ENCODE measurements around the gene KRT26.

DNA sequence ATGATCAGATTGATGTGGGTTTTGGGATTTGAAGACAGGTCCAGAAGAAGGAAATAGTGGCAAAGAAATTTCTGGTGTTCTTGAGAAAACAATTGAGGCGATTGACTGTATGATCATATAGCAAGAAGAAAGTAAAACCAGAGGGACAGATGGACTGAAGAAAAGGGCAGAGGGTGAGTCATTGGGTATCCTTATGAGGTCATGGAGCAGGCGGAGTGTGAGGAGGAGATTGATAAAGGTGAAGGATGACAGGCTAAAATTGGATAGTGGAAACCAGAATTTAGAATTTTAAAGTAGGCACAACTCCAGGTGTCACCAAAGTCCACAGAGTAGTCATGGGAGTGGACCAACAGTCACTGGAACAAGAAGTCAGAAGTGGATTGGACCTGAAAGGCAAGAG, 29.2 kb upstream of the KRT26 start:
- TF ChIP-seq, protein P1, sequence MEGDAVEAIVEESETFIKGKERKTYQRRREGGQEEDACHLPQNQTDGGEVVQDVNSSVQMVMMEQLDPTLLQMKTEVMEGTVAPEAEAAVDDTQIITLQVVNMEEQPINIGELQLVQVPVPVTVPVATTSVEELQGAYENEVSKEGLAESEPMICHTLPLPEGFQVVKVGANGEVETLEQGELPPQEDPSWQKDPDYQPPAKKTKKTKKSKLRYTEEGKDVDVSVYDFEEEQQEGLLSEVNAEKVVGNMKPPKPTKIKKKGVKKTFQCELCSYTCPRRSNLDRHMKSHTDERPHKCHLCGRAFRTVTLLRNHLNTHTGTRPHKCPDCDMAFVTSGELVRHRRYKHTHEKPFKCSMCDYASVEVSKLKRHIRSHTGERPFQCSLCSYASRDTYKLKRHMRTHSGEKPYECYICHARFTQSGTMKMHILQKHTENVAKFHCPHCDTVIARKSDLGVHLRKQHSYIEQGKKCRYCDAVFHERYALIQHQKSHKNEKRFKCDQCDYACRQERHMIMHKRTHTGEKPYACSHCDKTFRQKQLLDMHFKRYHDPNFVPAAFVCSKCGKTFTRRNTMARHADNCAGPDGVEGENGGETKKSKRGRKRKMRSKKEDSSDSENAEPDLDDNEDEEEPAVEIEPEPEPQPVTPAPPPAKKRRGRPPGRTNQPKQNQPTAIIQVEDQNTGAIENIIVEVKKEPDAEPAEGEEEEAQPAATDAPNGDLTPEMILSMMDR (IDR thresholded peaks at IDR 0.05 in 8 of 11, conservative IDR thresholded peaks at IDR 0.05 in 3 of 11), result no peak
- no peak for TF ChIP-seq POLR2A (IDR thresholded peaks at IDR 0.05)

Data from spleen (tissue), 7 donors.